Loucy (cell line): Measurements from ENCODE around the gene NRXN3.

ENCODE experiments used
- H2AFZ ChIP-seq: fragments of 200-600 bp; sonication (generic); 2 replicates; pipeline ENCODE4 v1.6.0; 2016; ENCODE audit warnings: antibody characterized with exemption, mild to moderate bottlenecking, low read length, moderate library complexity
- H3F3A ChIP-seq: fragments of 200-600 bp; 2 replicates; pipeline ENCODE4 v1.6.0; 2016; ENCODE audit warnings: antibody characterized with exemption, low read depth, mild to moderate bottlenecking
- H3K27me3 ChIP-seq: fragments of 200-600 bp; sonication (generic); 2 replicates; pipeline ENCODE4 v1.6.1; 2014; ENCODE audit warnings: low read length, mild to moderate bottlenecking; ENCODE audit not compliant: insufficient read depth, poor library complexity, severe bottlenecking
- H3K36me3 ChIP-seq: fragments of 200-600 bp; sonication (generic); 2 replicates; pipeline ENCODE4 v1.6.1; 2016; ENCODE audit warnings: low read length; ENCODE audit not compliant: insufficient read depth
- H3K4me1 ChIP-seq: fragments of 200-600 bp; sonication (generic); 2 replicates; pipeline ENCODE4 v1.5.1; 2014; ENCODE audit warnings: low read length, mild to moderate bottlenecking; ENCODE audit not compliant: insufficient read depth, poor library complexity, severe bottlenecking
- H3K4me2 ChIP-seq: fragments of 200-600 bp; sonication (generic); 2 replicates; pipeline ENCODE4 v1.6.0; 2014; ENCODE audit warnings: antibody characterized with exemption, low read length, low read depth, mild to moderate bottlenecking; ENCODE audit not compliant: poor library complexity, severe bottlenecking
- H3K4me3 ChIP-seq: fragments of 200-600 bp; sonication (generic); 2 replicates; pipeline ENCODE4 v1.5.1; 2014; ENCODE audit warnings: low read length, mild to moderate bottlenecking, mixed read lengths; ENCODE audit not compliant: poor library complexity, severe bottlenecking
- H3K79me2 ChIP-seq: fragments of 200-600 bp; sonication (generic); 2 replicates; pipeline ENCODE4 v1.6.1; 2014; ENCODE audit warnings: low read length; ENCODE audit not compliant: insufficient read depth
- H3K9ac ChIP-seq: fragments of 200-600 bp; sonication (generic); 2 replicates; pipeline ENCODE4 v1.6.0; 2014; ENCODE audit warnings: mild to moderate bottlenecking, low read depth, low read length, moderate library complexity; ENCODE audit not compliant: poor library complexity, severe bottlenecking
- H3K9me2 ChIP-seq: fragments of 200-600 bp; sonication (generic); replicated peaks from 2 replicates; pipeline ENCODE4 v1.6.1; 2016; ENCODE audit warnings: low read depth, low read length, mixed read lengths
- H3K9me3 ChIP-seq: fragments of 200-600 bp; sonication (generic); 2 replicates; pipeline ENCODE4 v1.6.1; 2014; ENCODE audit warnings: mild to moderate bottlenecking, antibody characterized with exemption, low read length, low read depth; ENCODE audit not compliant: insufficient read depth
- H4K20me1 ChIP-seq: fragments of 200-600 bp; sonication (generic); 2 replicates; pipeline ENCODE4 v1.6.0; 2014; ENCODE audit warnings: antibody characterized with exemption, low read length, mild to moderate bottlenecking; ENCODE audit not compliant: insufficient read depth, poor library complexity, severe bottlenecking
- CTCF ChIP-seq: fragments of 200-600 bp; sonication (generic); conservative IDR thresholded peaks from 2 replicates; pipeline ENCODE4 v1.5.1; 2014; ENCODE audit warnings: mild to moderate bottlenecking, antibody characterized with exemption, low read length
- EZH2phosphoT487 ChIP-seq: fragments of 200-600 bp; IDR thresholded peaks from 2 replicates; pipeline ENCODE4 v1.6.1; 2018; ENCODE audit warnings: antibody characterized with exemption, mild to moderate bottlenecking, moderate library complexity, borderline replicate concordance

NRXN3 gene

GRCh38 chr14:78222746-78223145 is 52.6 kb downstream of the NRXN3 start:
- no peaks in the 10 kb centered on the region for H3K79me2 ChIP-seq
- no peak for TF ChIP-seq EZH2phosphoT487
- no peak for TF ChIP-seq CTCF
- no peaks in the 10 kb centered on the region for H3F3A ChIP-seq
- no peaks in the 10 kb centered on the region for H3K27me3 ChIP-seq
- no peaks in the 10 kb centered on the region for H3K36me3 ChIP-seq
- no peak overlapping the region for H2AFZ ChIP-seq
- no peaks in the 10 kb centered on the region for H3K9me2 ChIP-seq
- H3K9ac ChIP-seq, result no peak overlapping the region
- no peaks in the 10 kb centered on the region for H3K9me3 ChIP-seq
- H4K20me1 ChIP-seq, result no peaks in the 10 kb centered on the region
- H3K4me3 ChIP-seq, result no peak overlapping the region
- no peak overlapping the region for H3K4me2 ChIP-seq
- H3K4me1 ChIP-seq, result peaks cover 14% of the 10 kb centered on the region

- TF ChIP-seq EZH2phosphoT487 (no peak), CTCF (no peak)
- Histone ChIP-seq H4K20me1 (no peaks in the 10 kb centered on the region), H3F3A (no peaks in the 10 kb centered on the region), H3K9ac (no peak overlapping the region), H2AFZ (no peak overlapping the region), H3K4me1 (no peaks in the 10 kb centered on the region), H3K4me3 (no peak overlapping the region), H3K27me3 (no peaks in the 10 kb centered on the region), H3K36me3 (no peaks in the 10 kb centered on the region), H3K9me3 (no peaks in the 10 kb centered on the region), H3K4me2 (no peak overlapping the region), H3K79me2 (no peaks in the 10 kb centered on the region), H3K9me2 (no peaks in the 10 kb centered on the region)
Measured at GRCh38 chr14:78227248-78228077, 57.3 kb downstream of the NRXN3 start.

DNA sequence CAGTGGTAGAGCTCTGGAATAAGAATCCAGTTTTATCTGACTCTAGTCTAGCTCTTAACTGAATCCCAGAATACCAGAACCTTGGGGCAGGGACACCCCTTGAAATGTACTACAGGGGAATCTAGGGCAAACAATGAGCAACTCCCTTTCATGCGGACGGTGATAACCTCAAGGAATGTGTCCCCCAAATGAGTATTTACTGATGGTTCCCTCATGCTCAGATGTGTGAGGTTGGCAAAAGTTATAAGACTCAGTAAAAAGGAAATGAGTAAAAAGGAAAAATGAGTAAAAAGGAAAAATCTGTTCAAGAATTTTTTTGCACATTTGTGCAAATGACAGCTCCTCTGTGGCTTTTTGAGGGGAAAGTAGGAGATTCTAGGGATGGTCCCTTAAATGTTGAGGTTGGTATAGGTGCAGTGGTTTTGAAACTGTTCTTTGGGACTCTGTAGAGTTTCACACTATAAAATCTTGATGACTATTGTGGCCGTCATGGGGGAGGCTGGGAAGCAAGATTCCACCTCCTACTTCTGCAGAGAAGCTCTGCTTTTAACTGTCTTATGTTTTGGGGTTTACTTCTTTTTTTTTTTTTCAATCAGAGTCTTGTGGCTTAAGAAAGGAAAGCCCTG is 58.6 kb downstream of the NRXN3 start:
- TF ChIP-seq EZH2phosphoT487, result no peak
- no peak for TF ChIP-seq CTCF
- no peaks in the 10 kb centered on the region for H3K4me1 ChIP-seq
- H3K4me3 ChIP-seq, result no peak overlapping the region
- no peaks in the 10 kb centered on the region for H3K9me2 ChIP-seq
- no peaks in the 10 kb centered on the region for H3K27me3 ChIP-seq
- H3K79me2 ChIP-seq, result no peaks in the 10 kb centered on the region
- no peak overlapping the region for H2AFZ ChIP-seq
- H3K36me3 ChIP-seq, result no peaks in the 10 kb centered on the region
- no peaks in the 10 kb centered on the region for H4K20me1 ChIP-seq
- H3F3A ChIP-seq, result no peaks in the 10 kb centered on the region
- no peak overlapping the region for H3K9ac ChIP-seq
- no peaks in the 10 kb centered on the region for H3K9me3 ChIP-seq
- no peak overlapping the region for H3K4me2 ChIP-seq
